ENCODE data around the gene HLCS. TPM values are rescaled to one million over a fixed set of nuclear protein-coding genes. Genes with fewer than 3 reads are reported as not detected.

The HLCS gene
- polyA plus RNA-seq, 1 of the 3 experiments (the other 2 are of a cell fraction) = 13.0 TPM

DNA sequence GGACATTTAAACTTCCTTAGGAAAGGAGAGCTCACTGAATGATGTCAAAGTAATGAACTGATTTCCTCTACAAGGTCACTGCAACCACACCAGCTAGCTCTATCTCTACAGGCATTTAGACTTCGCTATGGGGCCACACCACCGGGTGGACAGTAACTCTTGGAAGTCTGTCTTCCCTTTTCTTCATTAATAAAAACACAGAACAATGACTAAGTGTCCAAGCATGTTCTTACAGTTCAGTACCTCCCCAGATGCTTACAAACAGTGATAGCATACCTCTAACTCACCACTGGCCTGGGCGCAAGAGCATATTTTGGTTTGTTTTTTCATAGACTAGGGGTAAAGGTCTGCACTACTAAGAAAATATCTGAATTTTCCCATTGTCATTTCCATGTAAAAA lies 212.9 kb downstream of the HLCS start:
- POLR2A ChIA-PET = no interaction called here
- no peak overlapping the region for H3K4me2 ChIP-seq
- no peaks in the 10 kb centered on the region for H3K79me2 ChIP-seq (ENCODE audit: insufficient read depth)
- no peak for DNase-seq
- H3K9ac ChIP-seq = no peak overlapping the region
- no peak for TF ChIP-seq REST (IDR thresholded peaks at IDR 0.05; ENCODE audit: low read depth, low read length)
- H3F3A ChIP-seq (replicated peaks; ENCODE audit: insufficient read depth) = no peaks in the 10 kb centered on the region
- no peaks in the 10 kb centered on the region for H3K9me2 ChIP-seq
- peaks cover 9 to 11% of the 10 kb centered on the region in 2 experiments for H3K36me3 ChIP-seq (replicated peaks in 1 of 2; ENCODE audit: control insufficient read depth in 1 of 2, insufficient read depth in 2 of 2, low read length in 1 of 2)
- no peaks in the 10 kb centered on the region for H3K9me3 ChIP-seq
- 78% methylated on average over 3 of the region's 3 CpGs for WGBS (ENCODE audit: low lambda C conversion rate)
- no peak overlapping the region for H3K27ac ChIP-seq (ENCODE audit: low read depth in 2 of 2, low read length in 1 of 2)
- CTCF ChIA-PET = no interaction called here
- H4K20me1 ChIP-seq (ENCODE audit: insufficient read depth) = no peaks in the 10 kb centered on the region
- H3K27me3 ChIP-seq (ENCODE audit: insufficient read depth) = no peaks in the 10 kb centered on the region
- peaks cover 0 to 7% of the 10 kb centered on the region in 2 experiments; a peak in 2 of 4 replicates for H3K4me1 ChIP-seq (ENCODE audit: control insufficient read depth in 1 of 2, insufficient read depth in 2 of 2, low read depth in 1 of 2, low read length in 1 of 2)
- no peak overlapping the region for H3K4me3 ChIP-seq (ENCODE audit: low read depth in 2 of 2, low read length in 1 of 2)
- H2AFZ ChIP-seq (ENCODE audit: low read depth) = no peak overlapping the region

DNA sequence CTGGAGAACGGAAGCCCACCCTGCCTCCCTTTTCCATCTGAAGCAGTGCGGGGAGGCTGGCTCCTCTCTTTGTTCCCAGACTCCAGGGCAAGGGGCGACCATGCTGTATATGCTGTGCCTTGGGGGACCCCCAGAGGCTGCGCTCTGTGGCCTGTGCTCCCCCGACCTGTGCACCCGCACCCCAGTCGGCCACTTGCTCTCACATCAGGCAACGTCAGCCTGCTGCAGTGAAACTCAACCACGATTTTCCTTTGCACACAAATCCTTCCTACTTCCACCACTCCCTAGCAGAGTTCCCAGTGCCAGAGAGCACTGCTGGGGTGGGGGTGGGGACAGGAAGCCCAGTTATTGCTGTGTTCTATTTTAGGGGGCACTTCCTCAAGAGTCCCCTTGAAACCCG lies 215.1 kb downstream of the HLCS start:
- peaks cover 9 to 11% of the 10 kb centered on the region in 2 experiments for H3K36me3 ChIP-seq (replicated peaks in 1 of 2; ENCODE audit: control insufficient read depth in 1 of 2, insufficient read depth in 2 of 2, low read length in 1 of 2)
- H3K9me3 ChIP-seq = no peaks in the 10 kb centered on the region
- no peaks in the 10 kb centered on the region for H3K79me2 ChIP-seq (ENCODE audit: insufficient read depth)
- no peak overlapping the region for H3K27ac ChIP-seq (ENCODE audit: low read depth in 2 of 2, low read length in 1 of 2)
- H3K4me1 ChIP-seq (ENCODE audit: control insufficient read depth in 1 of 2, insufficient read depth in 2 of 2, low read depth in 1 of 2, low read length in 1 of 2) = peaks cover 4 to 7% of the 10 kb centered on the region in 2 experiments; a peak in 2 of 4 replicates
- H4K20me1 ChIP-seq (ENCODE audit: insufficient read depth) = no peaks in the 10 kb centered on the region
- POLR2A ChIA-PET = no interaction called here
- H3F3A ChIP-seq (replicated peaks; ENCODE audit: insufficient read depth) = no peaks in the 10 kb centered on the region
- WGBS (ENCODE audit: low lambda C conversion rate) = 82% methylated on average over 8 of the region's 10 CpGs
- TF ChIP-seq EZH2phosphoT487 (IDR thresholded peaks at IDR 0.05; ENCODE audit: borderline replicate concordance, low read depth) = no peak
- no peak for TF ChIP-seq USF1 (IDR thresholded peaks at IDR 0.05; ENCODE audit: borderline replicate concordance, low read depth)
- TF ChIP-seq CHD2 (IDR thresholded peaks at IDR 0.05; ENCODE audit: low read length, partially characterized antibody) = no peak
- no peak for TF ChIP-seq FOSL2 (IDR thresholded peaks at IDR 0.05; ENCODE audit: borderline replicate concordance, low read depth)
- TF ChIP-seq POLR2AphosphoS5 (IDR thresholded peaks at IDR 0.05; ENCODE audit: low read depth, low read length) = no peak
- TF ChIP-seq IRF3 (IDR thresholded peaks at IDR 0.05; ENCODE audit: low read depth, low read length) = no peak
- TF ChIP-seq REST (IDR thresholded peaks at IDR 0.05; ENCODE audit: low read depth, low read length) = no peak
- TF ChIP-seq FOXJ3 (CRISPR knock-in tag; IDR thresholded peaks at IDR 0.05) = no peak
- no peak for TF ChIP-seq YY1 (IDR thresholded peaks at IDR 0.05; ENCODE audit: low read depth)
- TF ChIP-seq TEAD4 (IDR thresholded peaks at IDR 0.05; ENCODE audit: borderline replicate concordance, insufficient read depth) = no peak
- no peak for TF ChIP-seq JUND (IDR thresholded peaks at IDR 0.05)
- TF ChIP-seq, protein P1, sequence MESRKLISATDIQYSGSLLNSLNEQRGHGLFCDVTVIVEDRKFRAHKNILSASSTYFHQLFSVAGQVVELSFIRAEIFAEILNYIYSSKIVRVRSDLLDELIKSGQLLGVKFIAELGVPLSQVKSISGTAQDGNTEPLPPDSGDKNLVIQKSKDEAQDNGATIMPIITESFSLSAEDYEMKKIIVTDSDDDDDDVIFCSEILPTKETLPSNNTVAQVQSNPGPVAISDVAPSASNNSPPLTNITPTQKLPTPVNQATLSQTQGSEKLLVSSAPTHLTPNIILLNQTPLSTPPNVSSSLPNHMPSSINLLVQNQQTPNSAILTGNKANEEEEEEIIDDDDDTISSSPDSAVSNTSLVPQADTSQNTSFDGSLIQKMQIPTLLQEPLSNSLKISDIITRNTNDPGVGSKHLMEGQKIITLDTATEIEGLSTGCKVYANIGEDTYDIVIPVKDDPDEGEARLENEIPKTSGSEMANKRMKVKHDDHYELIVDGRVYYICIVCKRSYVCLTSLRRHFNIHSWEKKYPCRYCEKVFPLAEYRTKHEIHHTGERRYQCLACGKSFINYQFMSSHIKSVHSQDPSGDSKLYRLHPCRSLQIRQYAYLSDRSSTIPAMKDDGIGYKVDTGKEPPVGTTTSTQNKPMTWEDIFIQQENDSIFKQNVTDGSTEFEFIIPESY (IDR thresholded peaks at IDR 0.05; ENCODE audit: borderline replicate concordance, low read depth) = no peak
- no peak for TF ChIP-seq MXI1 (IDR thresholded peaks at IDR 0.05; ENCODE audit: low read depth, low read length)
- TF ChIP-seq RFX5 (IDR thresholded peaks at IDR 0.05; ENCODE audit: low read length) = no peak
- no peak for TF ChIP-seq MEF2A (IDR thresholded peaks at IDR 0.05; ENCODE audit: borderline replicate concordance, low read depth)
- no peak overlapping the region for H3K4me3 ChIP-seq (ENCODE audit: low read depth in 2 of 2, low read length in 1 of 2)
- no peaks in the 10 kb centered on the region for H3K9me2 ChIP-seq
- no peak overlapping the region for H2AFZ ChIP-seq (ENCODE audit: low read depth)
- CTCF ChIA-PET = no interaction called here
- DNase-seq = no peak
- H3K4me2 ChIP-seq = no peak overlapping the region
- H3K27me3 ChIP-seq (ENCODE audit: insufficient read depth) = no peaks in the 10 kb centered on the region; the same call in 1 of the 2 replicates
- no peak overlapping the region for H3K9ac ChIP-seq
